Measurements from ENCODE around the gene PCLO. TPM values are rescaled to one million over a fixed set of nuclear protein-coding genes. Genes with fewer than 3 reads are reported as not detected.
"Not testable (repeated sequence)": the region's sequence is repeated elsewhere in the genome, so short reads cannot be mapped to it uniquely, and the experiment has no call there.

Gene PCLO
- total and polyA plus RNA-seq, 12 donors = 0.06 to 10.8 (median 2.3) TPM

DNA sequence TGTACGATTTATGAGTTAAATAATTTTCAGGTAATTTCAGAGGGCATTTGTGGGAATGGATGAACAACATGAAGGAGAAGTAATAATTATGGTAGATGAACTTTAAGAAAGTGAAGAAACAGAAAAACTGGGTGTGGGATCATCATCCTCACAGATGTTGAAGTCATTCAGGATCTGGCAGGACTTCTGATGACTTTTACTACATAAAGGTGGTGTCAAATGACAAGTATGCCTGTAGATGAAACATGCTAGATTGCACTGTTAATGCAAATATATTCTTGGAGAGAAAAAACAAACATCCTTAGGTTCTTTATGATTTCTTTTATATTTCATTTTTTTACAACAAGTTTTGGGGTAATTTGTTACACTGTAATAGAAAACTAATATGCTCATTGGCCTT, 230.2 kb downstream of the PCLO start:
- intact Hi-C loops (cut with DNase I) = no loop called here
- ATAC-seq (no peak), DNase-seq (no peak)
- 71 to 80% methylated on average over 1 of the region's 1 CpG for WGBS, 2 donors
- Histone ChIP-seq H3K9me3 (no peaks in the 10 kb centered on the region), H3K27me3 (no peaks in the 10 kb centered on the region), H3K27ac (no peak overlapping the region), H3K4me1 (no peaks in the 10 kb centered on the region), H3K4me3 (no peak overlapping the region), H3K36me3 (no peaks in the 10 kb centered on the region)
- TF ChIP-seq, protein P1, sequence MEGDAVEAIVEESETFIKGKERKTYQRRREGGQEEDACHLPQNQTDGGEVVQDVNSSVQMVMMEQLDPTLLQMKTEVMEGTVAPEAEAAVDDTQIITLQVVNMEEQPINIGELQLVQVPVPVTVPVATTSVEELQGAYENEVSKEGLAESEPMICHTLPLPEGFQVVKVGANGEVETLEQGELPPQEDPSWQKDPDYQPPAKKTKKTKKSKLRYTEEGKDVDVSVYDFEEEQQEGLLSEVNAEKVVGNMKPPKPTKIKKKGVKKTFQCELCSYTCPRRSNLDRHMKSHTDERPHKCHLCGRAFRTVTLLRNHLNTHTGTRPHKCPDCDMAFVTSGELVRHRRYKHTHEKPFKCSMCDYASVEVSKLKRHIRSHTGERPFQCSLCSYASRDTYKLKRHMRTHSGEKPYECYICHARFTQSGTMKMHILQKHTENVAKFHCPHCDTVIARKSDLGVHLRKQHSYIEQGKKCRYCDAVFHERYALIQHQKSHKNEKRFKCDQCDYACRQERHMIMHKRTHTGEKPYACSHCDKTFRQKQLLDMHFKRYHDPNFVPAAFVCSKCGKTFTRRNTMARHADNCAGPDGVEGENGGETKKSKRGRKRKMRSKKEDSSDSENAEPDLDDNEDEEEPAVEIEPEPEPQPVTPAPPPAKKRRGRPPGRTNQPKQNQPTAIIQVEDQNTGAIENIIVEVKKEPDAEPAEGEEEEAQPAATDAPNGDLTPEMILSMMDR (IDR thresholded peaks at IDR 0.05) = no peak

DNA sequence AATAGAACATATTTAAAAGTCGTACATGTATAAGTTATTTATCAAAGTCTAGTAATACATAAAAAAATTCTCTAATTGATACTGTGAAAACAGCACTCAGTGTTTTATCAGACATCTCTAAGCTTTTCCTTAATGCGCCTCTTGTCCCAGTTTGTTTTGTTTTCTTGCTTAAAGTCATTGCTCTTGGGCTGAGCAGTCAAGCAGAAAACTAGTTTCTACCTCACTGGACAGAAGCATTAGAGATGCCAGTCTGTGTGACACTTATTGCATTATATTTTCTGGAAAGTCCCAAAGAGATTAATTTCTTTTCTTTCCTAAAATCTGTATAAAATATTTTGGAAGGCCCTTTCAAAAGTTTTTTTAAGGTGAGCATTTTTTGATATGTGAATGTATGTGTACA, 236.2 kb downstream of the PCLO start:
- H3K9me3 ChIP-seq = no peaks in the 10 kb centered on the region
- no peak for DNase-seq
- no peaks in the 10 kb centered on the region for H3K36me3 ChIP-seq
- TF ChIP-seq, protein P1 (IDR thresholded peaks at IDR 0.05) = no peak
- intact Hi-C loops (cut with DNase I) = no loop called here
- no peak for ATAC-seq
- H3K27ac ChIP-seq = no peak overlapping the region
- no peaks in the 10 kb centered on the region for H3K4me1 ChIP-seq
- WGBS, 2 donors = 82% methylated on average over 2 of the region's 2 CpGs
- H3K27me3 ChIP-seq = no peaks in the 10 kb centered on the region
- H3K4me3 ChIP-seq = no peak overlapping the region

DNA sequence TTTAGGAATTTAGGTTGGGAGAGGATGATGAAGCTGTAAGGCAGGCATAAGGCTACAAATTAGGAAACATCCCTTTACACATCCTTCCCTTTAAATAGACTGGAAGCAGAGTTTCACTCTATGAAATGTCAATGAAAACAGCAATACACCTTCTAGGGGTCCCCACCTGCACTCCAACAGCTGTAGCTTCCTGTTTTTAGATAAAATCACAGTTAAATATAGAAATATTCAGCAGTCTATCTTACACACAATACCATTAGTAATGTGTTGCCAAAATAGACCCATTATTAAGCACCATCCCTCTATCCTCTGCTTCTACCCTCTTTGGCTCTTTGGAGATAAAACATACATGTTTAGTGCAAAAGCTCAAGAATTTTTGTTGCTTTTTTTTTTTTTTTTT, 237.4 kb downstream of the PCLO start:
- Histone ChIP-seq H3K27me3 (no peaks in the 10 kb centered on the region), H3K9me3 (no peaks in the 10 kb centered on the region), H3K27ac (no peak overlapping the region), H3K4me3 (no peak overlapping the region), H3K36me3 (no peaks in the 10 kb centered on the region), H3K4me1 (no peaks in the 10 kb centered on the region)
- TF ChIP-seq, protein P1 (IDR thresholded peaks at IDR 0.05) = no peak
- intact Hi-C loops (cut with DNase I) = no loop called here
- ATAC-seq (no peak), DNase-seq (no peak)

DNA sequence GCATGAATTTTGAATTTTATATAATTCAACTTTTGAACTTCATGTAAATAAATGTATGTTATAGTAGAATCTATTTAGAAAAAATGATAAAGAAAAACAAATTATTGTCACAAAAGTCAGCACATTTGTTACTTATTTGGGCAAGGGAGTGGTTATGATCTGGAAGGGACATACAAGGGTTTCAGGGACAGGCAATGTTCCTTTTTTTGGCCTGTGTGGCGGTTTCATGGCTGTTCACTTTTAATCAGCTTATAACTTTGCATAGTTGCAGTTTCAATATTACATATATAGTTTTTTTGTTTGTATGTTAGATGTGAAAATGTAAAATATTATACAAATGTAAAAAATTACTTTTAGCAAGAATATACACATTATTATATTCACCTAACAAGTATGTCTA, 256.2 kb downstream of the PCLO start:
- 88 to 92% methylated on average over 1 of the region's 1 CpG for WGBS, 2 donors
- TF ChIP-seq, protein P1 (IDR thresholded peaks at IDR 0.05) = no peak
- DNase-seq (no peak), ATAC-seq (no peak)
- Histone ChIP-seq H3K4me3 (no peak overlapping the region), H3K36me3 (no peaks in the 10 kb centered on the region), H3K9me3 (no peaks in the 10 kb centered on the region), H3K4me1 (no peaks in the 10 kb centered on the region), H3K27ac (no peak overlapping the region), H3K27me3 (no peaks in the 10 kb centered on the region)
- intact Hi-C loops (cut with DNase I) = no loop called here

DNA sequence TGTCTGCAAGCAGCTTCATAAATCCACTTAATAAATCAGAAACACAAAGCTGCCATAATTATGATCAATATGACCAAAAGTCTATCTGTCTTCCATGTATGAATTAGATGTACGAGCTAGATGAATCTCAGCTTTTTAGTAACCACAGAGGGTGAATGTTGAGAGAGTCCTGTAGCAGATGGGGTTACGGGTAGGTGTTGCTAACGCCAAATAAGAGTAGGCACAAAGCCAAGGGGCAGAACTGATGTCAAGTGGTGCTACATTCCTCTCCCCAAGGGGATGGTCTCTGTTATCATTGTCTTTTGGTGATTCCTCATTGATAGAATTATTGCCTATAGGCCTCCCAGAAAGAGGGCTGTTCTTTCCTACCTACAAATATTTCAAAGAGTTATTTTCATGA, 257.8 kb downstream of the PCLO start:
- H3K27ac ChIP-seq = no peak overlapping the region
- intact Hi-C loops (cut with DNase I) = no loop called here
- no peaks in the 10 kb centered on the region for H3K36me3 ChIP-seq
- no peak for ATAC-seq
- WGBS, 2 donors = 64 to 68% methylated on average over 3 of the region's 3 CpGs
- DNase-seq = no peak
- H3K27me3 ChIP-seq = no peaks in the 10 kb centered on the region
- no peaks in the 10 kb centered on the region for H3K9me3 ChIP-seq
- no peaks in the 10 kb centered on the region for H3K4me1 ChIP-seq
- no peak overlapping the region for H3K4me3 ChIP-seq
- TF ChIP-seq, protein P1 (IDR thresholded peaks at IDR 0.05) = no peak

DNA sequence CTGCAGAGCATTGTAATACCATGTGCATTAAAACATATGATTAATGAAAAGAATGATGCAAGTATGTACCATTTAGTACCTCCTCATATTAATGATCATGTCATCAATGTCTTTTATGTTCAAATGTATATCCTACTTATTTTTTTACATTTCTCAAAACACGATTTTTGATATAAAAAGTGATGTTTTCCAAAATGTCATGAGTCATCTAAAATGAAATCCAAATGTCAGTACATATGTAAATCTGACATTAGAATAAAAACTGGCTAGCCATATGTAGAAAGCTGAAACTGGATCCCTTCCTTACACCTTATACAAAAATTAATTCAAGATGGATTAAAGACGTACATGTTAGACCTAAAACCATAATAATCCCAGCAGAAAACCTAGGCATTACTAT, 261.6 kb downstream of the PCLO start:
- H3K27me3 ChIP-seq; ATAC-seq; H3K27ac ChIP-seq; H3K9me3 ChIP-seq; intact Hi-C loops (cut with DNase I); DNase-seq; H3K4me1 ChIP-seq; H3K36me3 ChIP-seq; H3K4me3 ChIP-seq: not testable (repeated sequence)
- 70 to 71% methylated on average over 2 of the region's 2 CpGs for WGBS, 2 donors

All from heart right ventricle (tissue), 16 donors.